ENCODE results near the gene BCL2L1.

The BCL2L1 gene

DNA sequence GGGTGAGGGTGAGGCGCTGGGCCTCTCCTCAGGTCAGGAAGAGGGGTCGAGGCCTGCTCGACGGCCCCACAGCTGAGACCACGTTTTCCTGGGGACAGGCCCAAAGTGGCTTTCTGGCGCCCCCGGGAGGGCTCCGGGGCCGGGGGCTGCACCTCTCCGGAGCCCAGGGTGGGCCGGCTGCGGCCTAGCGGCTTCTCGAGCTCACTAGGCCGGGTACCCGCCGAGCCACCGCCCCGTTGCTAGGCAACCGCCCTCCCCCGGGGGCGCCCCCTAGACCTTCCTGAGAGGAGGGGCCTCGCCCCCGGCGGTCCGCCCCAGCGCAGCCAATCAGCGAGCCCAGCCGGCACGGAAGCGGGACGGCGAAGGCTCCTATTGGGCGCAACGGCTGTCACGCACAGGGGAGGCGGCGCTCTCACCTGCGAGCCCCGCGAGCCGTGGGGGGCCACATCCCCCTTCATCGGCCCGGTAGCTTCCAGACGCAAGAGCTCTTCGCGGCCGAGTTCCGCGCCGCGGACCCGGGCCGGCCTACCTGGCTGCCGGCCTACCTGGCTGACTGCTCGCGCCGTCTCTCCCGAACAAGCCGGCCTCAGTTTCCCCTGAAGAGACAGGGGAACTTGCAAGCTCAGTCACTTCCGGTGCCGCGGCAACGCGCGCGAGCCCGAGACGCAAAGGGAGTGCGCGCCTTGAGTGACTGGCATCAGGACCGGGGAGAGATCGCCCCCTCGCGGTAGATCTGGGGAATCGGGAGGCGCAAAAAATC is 831 bp upstream of the BCL2L1 start:
- DNase-seq (ENCODE audit: low spot score): peak; percentile 98

DNA sequence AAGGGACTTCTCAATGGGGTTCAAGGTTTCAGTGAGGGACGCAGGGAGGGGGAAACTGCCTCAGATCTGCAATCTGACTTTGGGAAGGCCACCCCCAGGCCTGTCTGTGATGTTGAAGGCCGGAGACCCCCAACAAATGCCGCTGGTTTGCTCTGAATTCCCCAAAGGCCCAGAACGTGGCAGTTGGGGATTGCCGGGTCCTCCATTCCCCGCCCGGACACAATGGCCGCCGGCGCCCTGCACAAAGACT is 326 bp upstream of the BCL2L1 start:
- DNase-seq (ENCODE audit: low spot score): no peak

DNA sequence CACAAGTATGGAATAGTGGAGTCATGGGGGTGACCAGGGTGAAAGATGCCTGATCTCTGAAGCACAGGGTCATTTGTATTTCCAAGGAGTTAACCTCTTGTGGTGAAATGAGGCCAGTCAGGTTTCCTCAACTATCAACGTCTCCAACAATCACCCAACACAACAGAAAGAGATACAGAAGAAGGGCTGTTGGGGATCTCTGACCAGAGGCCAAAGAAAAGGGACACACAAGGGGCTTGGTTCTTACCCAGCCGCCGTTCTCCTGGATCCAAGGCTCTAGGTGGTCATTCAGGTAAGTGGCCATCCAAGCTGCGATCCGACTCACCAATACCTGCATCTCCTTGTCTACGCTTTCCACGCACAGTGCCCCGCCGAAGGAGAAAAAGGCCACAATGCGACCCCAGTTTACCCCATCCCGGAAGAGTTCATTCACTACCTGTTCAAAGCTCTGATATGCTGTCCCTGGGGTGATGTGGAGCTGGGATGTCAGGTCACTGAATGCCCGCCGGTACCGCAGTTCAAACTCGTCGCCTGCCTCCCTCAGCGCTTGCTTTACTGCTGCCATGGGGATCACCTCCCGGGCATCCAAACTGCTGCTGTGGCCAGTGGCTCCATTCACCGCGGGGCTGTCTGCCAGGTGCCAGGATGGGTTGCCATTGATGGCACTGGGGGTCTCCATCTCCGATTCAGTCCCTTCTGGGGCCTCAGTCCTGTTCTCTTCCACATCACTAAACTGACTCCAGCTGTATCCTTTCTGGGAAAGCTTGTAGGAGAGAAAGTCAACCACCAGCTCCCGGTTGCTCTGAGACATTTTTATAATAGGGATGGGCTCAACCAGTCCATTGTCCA is 1.0 kb downstream of the BCL2L1 start:
- DNase-seq (ENCODE audit: low spot score): no peak

DNA sequence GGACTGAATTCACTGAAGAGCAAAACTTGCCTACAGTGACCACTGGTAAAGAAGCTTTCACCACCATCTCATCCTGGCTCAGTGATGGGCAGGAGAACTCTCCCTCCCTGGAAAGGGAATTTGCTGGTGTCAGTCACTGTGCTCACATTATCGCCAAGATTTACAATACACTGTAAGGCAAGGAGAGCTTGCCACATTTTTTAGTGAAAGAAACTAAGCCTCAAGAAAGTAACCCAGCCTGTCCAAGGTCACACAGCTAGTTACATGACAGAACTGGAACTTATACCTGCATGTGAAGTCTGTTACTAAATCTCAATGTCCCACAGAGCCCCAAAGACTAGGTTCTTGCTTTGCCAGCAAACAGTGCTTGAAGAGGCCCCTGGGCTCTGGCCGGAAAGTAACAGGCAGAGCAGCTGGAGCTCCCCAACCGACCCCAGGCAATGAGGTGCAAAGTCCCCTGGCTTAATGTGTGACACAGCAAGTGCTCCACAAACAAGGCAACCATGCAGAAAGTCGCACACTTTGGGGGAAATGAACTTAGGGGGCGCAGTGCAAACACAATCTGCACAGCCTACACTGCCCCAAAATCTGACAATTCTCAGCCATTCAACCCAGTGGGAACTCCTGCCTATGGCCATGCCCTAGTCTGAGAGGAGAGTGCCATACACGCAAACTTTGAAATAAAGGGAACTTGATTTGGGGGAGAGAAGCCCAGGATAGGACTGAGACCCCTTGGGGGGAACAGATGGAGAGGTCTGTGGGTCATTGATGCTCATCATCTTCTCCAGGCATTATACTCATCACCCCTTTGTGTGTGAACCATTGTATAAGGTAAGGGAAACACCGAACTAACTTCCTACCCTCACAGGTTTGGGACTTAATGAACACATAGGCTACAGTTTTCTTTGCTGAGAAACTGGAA is 1.9 kb downstream of the BCL2L1 start:
- peak; percentile 46 for DNase-seq (ENCODE audit: low spot score)

DNA sequence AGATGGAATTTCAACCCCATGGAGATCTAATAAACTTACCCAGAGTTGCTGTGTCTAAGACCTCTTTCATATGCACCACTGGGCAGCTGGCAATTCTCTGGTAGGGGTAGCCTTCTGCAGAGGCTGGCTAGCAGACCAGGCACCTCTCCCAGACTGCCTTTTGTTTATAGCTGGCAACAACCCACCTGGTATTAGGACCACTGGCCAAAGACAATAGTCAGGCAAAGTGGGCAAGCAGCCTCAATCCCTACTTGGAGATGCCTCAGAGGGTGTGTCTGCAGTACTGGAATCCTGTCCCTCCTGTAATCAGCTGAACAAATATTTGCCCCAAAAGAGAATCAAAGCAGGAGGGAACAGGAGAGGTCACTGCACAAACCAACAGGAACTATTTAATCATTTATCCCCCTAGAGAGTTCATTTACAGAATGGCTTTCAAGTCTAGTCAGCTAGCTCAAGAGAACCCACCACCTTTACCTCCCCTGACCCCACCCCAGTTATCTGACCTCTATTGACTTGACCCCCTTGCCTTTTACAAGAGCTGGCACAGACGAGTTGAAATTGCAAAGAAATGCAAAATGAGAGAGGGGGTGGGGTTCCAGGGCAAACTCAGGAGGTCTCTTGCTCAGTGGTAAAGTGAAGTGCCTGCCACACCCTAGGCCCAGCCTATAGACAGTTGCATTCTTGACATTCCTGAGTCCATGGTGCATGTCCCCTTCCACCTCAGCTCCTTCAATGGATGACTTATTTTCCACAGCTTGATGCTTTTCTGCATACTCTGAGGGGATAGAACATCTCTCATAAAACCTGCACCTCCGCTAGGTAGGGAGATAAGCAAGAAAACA is 2.8 kb downstream of the BCL2L1 start:
- DNase-seq (ENCODE audit: low spot score): peak; percentile 98

DNA sequence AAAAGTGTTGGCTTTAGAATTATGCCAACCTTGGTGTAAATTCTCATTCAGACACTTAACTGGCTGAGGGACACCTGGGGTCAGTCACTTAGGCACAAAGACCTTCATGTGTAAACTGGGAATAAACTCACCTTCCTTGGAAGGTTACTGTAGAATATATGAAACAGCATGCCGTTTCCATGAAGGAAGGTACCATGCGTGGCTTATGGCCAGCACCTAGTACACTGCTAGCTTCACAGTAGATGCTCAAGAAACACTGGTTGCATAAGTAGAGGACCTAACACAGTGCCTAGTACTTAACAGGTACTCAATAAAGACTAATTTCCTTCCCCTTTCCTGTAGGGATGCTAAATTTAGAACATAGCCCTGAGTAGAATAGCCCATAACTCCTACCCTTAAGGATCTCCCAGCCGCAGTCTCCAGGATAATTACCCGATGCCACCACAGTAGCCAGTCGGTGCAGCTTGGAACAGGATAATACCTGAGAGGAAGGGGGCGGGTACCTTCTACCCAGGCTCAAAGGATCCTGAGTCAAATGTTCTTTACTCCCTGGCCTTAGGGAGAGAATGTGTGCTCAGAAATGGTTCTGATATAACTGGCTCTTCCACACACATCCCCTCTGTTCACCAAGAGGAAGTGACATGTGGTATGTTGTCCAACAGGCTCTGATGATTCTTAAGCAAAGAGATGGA is 3.6 kb downstream of the BCL2L1 start:
- DNase-seq (ENCODE audit: low spot score): peak; percentile 67

DNA sequence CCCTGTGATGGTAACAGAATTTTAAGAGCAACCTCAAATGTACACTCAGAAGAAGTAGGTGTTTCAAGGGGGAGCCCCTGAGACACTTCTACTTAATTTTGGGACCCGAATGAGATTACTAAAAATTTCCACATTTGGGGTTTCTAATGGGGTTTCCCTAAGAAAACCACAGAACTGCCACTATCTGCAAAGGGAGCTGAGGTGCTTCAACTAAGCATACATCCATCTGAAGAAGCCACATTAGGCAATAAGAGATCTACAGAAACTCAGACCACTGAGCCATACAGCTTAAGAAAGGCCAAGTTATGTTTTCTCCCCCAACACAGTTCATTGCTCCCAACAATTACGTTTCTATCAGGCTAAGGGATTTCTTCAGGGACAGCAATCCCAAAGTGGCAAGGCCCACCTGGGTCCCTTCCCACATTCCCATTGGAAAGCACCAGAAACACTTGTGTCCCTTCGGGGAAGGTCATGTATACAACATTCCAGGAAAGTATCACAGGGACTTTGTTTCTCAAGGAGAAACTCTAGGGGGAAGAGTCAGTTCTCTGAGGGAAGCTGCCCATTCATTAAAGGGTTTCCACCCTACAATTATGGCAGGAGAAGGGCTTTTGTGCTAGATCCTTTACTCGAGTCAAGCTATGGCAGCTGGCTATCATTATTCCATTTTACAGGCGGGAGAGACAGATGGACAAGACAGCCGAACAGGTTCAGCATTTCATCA is 5.0 kb downstream of the BCL2L1 start:
- DNase-seq (ENCODE audit: low spot score): peak; percentile 1

DNA sequence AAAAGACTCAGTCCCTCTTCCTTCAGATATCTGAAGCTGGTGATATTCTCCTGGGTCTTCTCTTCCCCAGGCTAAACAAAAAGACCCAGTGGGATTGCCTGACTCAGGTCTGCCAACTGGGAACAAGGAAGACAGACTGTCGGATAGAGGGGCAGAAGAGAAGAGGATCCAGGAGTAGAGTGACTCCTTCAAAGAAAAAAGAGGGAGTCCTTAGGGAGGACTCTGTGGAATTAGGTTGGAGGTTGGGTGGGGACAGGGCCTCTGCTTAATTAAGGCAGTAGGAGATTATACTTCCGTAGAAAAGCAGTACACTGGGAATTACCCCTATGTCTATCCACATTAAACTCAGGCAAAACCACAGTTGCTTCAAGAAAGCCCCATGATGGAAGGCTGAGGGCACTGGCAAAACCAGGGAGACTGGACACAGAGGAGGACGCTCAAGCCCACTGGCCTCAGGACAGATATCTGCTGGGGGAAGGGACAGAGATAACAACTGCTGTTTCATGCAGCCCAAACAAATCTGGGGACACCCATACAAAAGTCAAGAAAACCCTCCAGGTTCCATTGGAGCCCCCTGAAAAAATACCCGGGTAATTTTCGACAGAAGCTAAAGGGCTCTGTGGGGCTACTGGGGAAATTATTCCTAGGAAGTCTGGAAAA is 5.7 kb downstream of the BCL2L1 start:
- peak; percentile 10 for DNase-seq (ENCODE audit: low spot score)

DNA sequence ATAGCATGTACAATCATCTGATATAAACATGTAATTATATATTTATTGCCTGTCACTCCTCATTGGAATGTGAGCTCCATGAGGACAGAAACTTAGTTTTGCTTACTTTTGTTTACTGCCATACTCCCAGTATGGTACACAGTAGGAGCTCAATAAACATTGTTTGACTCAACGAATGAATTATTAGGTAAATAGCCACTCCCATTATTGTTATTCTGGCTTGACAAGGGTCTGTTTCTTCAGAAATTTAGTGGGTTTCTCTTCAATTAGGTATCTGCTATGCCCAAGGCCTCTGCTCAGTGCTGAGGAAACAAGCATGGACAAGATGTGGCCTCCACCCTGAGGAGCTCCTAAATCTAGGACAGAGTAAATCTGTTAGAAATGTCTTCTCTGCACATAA is 6.3 kb downstream of the BCL2L1 start:
- no peak for DNase-seq (ENCODE audit: low spot score)

DNA sequence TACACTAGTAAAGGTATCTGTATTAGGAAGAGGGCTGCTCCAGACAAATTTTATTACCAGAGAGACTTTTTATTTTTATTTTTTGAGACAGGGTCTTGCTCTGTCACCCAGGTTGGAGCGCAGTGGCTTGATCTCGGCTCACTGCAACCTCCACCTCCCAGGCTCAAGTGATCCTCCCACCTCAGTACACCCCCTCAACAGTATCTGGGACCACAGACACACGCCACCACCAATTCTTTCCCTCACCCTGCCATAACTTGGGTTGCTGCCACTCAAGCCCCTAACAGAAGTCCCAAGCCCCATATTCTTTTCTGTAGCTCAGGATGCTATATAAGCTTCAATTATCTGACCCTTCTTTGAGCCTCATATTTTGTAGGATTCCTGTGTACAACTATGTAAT is 6.9 kb downstream of the BCL2L1 start:
- DNase-seq (ENCODE audit: low spot score): no peak

DNA sequence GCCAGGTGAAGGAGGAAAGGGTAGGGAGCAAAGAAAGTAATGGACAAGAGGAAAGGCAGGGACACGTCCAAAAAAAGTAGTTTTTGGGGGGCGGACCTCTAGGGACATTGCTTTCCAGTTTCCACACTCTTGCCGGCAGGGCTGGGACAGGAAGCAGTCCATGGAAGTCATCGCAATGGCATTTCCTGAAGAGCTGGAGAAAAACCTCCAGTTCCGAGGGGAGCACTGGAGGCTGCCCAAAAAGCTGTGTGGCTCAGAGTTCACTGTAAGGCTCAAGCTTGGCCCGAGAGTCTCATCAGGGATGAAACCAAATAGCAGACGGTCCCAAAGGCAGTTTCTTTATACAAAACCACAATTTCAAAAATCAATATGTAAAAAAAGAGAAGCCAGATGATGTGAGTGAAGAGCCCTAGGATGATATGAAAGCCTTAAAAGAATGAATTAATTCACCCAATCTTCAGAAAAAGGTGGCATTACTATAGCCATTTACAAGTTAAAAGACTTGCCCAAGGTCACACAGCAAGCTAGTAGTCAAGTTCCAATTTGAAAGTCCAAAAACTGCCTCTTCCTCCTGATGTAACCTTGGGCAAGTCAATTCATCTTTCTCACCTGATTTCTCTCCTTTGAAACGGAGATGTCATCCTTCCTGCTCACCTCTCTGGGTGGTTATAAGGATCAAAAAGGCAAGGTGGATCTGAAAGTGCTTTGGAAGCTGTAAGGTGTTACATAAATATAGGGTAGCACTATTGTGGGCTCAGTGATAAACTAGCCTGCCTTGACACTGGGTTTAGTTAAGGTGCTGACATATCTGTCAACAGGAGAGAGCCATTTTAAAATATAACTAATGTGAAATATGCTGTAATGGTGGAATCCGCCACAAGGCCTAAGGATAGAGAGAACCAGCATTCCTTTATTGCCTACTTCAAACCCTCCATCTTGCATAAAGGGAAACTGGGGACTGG is 9.1 kb downstream of the BCL2L1 start:
- DNase-seq (ENCODE audit: low spot score): peak; percentile 92

DNA sequence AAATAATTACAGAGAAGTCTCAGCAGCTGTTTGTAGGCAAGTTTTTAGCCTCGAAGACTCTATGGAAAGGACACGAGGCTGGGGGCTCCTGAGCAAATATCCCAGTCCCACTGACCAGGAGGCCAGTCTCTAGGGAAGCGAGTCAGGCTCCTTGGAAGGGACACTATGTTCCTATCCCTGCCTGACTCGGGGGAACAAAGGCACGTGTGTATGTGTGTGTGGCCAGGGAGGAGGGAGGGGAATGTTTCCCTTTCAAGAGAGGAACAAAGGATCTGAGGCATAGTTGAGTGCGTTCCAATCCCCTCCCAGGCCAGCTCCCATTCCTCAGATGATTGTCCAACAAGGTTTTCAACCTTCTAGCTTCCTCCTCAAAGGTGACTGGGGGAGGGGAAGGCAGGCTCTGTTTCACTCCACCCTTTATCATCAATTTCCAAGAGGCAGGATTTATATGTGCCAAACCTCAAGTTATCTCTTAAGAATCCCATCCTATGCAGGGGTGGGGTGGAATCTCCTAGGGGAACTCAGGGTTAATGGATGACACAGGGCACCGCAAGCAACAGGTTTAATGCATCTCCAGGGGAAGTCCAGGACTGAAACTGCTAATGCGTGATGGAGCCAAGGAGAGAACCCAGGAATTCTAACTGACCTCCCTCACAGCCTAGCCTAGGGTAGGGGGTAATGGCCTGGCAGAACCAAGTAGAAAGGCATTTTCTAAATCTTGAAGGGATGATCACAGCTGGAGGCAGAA is 9.9 kb downstream of the BCL2L1 start:
- DNase-seq (ENCODE audit: low spot score): peak; percentile 99

DNA sequence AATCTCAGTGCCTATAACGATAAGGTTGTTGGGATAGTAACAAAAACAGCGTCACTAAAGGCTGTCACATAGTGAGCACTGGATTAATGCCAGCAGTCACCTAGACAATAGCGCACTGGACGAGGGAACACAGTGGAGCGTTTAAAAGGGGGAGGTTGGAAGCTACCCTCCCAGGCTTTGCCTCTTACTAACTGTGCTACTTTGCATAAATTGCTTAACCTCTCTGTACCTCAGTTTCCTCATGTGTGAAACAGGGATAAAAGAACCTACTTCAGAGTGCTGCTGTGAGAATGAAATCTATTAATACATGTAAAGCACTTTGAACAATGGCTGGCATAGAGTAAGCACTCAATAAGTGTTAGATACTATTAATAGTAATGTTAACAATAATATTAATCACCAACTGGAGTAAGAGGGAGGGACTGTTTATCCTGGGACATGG is 10.5 kb downstream of the BCL2L1 start:
- peak; percentile 78 for DNase-seq (ENCODE audit: low spot score)

DNA sequence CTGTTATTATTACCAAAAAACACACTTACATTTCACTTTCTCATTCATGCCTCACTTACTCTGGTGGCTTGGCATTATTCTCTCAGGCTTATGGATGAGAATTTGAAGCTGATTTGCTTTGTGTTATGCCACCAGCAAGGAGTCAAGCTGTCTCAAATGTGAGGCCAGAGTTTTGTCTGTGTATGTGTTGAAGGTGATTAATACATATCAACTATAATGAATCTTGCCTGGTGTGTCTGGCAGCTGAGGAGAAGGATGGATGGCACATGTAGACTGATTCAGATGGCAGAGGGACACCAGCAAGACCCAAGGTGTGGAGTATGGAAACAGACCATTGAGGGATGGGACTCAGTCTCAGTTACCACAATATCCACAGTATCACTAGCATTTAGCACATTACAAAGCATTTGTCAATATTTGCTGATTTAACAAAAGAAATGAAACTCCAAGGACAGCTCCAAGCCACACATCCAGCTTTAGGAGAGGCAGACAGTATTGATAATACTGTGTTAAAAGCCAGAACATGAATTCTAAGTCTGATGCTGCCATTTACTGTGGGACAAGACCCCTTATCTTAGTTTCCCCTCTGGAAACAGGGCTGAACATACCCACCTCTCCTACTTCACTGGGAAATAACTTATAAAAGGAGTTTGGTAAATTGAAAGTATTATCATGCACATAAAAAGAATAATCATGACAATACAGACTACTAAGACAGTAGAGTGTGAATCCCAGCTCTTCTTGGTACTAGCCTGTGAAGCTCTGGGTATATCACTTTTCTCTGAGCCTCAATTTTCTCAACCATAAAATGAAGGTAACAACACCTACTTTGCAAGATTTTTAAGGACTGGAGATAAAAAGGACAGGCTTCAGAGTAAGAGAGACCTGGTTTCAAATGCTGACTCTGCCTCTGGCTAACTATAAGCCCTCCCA is 11.2 kb downstream of the BCL2L1 start:
- peak; percentile 20 for DNase-seq (ENCODE audit: low spot score)

DNA sequence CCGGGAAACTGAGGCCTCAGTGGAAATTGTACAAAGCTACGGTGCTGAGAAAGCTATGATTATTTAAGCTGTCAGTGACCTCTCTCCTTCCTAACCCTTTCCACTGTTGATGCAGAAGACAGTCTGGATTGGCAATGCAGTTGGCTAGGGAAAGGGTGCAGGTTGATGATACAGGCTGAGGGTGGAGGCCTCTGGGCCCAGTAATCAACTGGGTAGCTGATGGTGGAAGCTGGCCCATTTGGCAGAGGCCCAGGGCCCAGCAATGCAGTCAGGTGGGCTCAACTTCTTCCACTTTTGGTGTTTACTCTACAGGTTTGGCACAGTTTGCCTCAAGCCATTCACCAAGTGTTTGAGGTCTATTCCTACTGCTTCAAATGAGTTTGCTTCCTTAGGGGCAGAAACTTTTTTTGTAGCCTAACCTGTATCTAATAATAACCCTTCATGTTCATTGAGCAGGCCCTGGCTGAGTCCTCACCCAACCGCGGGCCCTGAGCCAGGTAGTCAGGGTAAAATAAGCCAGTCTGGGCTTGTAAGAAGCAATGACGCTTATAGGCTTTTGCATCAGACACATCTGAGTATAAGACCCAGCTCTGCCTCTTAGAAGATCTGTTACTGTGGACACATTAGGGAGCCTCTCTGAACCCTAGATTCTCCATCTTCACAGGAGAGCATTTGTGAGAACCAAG is 12.1 kb downstream of the BCL2L1 start:
- DNase-seq (ENCODE audit: low spot score): peak; percentile 65

DNA sequence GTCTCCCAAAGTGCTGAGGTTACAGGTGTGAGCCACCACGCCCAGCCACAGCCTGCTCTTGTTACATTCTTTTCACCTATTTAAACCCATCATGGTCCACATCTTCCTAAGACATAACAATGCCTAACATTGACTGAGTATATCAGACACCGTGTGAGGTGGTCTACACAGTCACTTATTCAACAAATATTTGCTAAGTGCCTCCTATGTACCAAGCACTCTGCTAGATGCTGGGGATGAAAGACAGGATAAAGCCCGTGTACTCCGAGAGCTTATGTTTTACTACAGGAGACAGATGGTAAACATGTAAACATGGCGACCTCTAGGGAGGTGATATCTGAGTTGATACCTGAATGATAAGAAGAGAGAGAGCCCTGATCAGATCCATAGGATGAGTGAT is 12.7 kb downstream of the BCL2L1 start:
- DNase-seq (ENCODE audit: low spot score): no peak
